ENCODE results near the gene PDZRN4.

DNA sequence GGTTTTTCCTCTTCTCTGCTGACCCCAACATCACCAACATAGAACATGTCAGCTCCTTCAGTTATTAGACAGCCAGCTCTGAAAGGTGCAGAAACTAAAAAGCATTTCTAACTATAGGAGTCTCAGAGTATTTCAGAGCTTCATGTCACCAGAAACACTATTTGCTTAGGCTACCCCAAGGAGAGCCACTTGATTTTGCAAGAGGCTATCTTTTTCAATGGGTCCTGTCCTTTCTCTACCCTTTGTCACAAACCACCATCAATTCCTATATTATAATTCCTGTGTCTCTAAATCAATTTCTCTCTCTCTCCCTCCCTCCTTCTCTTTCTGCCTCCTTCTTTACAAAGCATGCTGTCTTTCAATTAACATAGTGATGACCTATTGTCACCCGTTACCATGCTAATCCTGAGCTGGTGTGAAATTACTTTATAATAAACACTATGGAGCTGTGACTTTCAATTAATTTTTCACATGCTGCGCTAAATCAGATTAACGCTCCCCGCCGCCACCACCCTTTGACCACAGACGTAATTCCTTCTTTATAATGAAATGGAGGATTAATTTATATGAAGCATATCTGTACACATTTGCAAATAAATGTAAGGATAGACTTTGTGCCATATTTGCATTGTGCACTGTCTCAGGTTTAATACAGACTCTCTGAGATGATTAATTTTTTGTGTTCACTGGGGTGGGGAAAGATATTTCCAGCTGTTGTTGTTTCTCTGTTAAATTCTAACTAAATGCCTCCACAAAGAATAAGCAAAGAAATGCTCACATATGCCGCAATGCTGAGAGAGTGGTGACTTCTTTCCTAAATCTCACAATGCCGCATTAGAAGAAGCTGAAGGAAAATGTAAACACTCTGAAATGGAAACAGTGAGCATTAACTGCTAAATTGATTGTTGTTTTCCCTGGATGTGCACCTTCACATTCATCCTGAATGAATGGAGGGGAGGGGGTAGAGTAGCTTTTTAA, 418.6 kb downstream of the PDZRN4 start:
- TF ChIP-seq, protein P1, sequence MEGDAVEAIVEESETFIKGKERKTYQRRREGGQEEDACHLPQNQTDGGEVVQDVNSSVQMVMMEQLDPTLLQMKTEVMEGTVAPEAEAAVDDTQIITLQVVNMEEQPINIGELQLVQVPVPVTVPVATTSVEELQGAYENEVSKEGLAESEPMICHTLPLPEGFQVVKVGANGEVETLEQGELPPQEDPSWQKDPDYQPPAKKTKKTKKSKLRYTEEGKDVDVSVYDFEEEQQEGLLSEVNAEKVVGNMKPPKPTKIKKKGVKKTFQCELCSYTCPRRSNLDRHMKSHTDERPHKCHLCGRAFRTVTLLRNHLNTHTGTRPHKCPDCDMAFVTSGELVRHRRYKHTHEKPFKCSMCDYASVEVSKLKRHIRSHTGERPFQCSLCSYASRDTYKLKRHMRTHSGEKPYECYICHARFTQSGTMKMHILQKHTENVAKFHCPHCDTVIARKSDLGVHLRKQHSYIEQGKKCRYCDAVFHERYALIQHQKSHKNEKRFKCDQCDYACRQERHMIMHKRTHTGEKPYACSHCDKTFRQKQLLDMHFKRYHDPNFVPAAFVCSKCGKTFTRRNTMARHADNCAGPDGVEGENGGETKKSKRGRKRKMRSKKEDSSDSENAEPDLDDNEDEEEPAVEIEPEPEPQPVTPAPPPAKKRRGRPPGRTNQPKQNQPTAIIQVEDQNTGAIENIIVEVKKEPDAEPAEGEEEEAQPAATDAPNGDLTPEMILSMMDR (IDR thresholded peaks at IDR 0.05; ENCODE audit: poor library complexity, severe bottlenecking) = no peak
- no peak for TF ChIP-seq EP300 (conservative IDR thresholded peaks at IDR 0.05; ENCODE audit: poor library complexity, severe bottlenecking)
- TF ChIP-seq, protein P2, sequence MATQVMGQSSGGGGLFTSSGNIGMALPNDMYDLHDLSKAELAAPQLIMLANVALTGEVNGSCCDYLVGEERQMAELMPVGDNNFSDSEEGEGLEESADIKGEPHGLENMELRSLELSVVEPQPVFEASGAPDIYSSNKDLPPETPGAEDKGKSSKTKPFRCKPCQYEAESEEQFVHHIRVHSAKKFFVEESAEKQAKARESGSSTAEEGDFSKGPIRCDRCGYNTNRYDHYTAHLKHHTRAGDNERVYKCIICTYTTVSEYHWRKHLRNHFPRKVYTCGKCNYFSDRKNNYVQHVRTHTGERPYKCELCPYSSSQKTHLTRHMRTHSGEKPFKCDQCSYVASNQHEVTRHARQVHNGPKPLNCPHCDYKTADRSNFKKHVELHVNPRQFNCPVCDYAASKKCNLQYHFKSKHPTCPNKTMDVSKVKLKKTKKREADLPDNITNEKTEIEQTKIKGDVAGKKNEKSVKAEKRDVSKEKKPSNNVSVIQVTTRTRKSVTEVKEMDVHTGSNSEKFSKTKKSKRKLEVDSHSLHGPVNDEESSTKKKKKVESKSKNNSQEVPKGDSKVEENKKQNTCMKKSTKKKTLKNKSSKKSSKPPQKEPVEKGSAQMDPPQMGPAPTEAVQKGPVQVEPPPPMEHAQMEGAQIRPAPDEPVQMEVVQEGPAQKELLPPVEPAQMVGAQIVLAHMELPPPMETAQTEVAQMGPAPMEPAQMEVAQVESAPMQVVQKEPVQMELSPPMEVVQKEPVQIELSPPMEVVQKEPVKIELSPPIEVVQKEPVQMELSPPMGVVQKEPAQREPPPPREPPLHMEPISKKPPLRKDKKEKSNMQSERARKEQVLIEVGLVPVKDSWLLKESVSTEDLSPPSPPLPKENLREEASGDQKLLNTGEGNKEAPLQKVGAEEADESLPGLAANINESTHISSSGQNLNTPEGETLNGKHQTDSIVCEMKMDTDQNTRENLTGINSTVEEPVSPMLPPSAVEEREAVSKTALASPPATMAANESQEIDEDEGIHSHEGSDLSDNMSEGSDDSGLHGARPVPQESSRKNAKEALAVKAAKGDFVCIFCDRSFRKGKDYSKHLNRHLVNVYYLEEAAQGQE (IDR thresholded peaks at IDR 0.05; ENCODE audit: borderline replicate concordance) = no peak
